Muscle layer of duodenum (tissue), 2 donors: ENCODE measurements around the gene VAPB.

Source experiments
- H3K27ac ChIP-seq: one replicate; pipeline ENCODE4 v1.7.0; 2013; ENCODE audit warnings: mild to moderate bottlenecking, low read length
- H3K27me3 ChIP-seq: one replicate; pipeline ENCODE4 v1.7.0; 2013; ENCODE audit warnings: low read depth, mild to moderate bottlenecking, control low read depth, low read length
- H3K36me3 ChIP-seq, 2 donors: one replicate each; pipeline ENCODE4 v1.7.0; 2013; ENCODE audit warnings: low read length in 2 of 2, control low read depth in 1 of 2, mild to moderate bottlenecking in 1 of 2; ENCODE audit not compliant: insufficient read depth in 2 of 2, control insufficient read depth in 1 of 2
- H3K4me1 ChIP-seq, 2 donors: one replicate each; pipeline ENCODE4 v1.7.0; 2013; ENCODE audit warnings: low read length in 2 of 2, mild to moderate bottlenecking in 2 of 2, control low read depth in 1 of 2, moderate library complexity in 1 of 2; ENCODE audit not compliant: insufficient read depth in 2 of 2, control insufficient read depth in 1 of 2
- H3K4me3 ChIP-seq, 2 donors: one replicate each; pipeline ENCODE4 v1.7.0; 2013; ENCODE audit warnings: low read length in 2 of 2, low read depth in 1 of 2, mild to moderate bottlenecking in 1 of 2
- H3K9me3 ChIP-seq, 2 donors: one replicate each; pipeline ENCODE4 v1.7.0; 2013; ENCODE audit warnings: low read length in 2 of 2, control low read depth in 1 of 2, mild to moderate bottlenecking in 1 of 2; ENCODE audit not compliant: control insufficient read depth in 1 of 2
- donor health status: healthy.

The VAPB gene

DNA sequence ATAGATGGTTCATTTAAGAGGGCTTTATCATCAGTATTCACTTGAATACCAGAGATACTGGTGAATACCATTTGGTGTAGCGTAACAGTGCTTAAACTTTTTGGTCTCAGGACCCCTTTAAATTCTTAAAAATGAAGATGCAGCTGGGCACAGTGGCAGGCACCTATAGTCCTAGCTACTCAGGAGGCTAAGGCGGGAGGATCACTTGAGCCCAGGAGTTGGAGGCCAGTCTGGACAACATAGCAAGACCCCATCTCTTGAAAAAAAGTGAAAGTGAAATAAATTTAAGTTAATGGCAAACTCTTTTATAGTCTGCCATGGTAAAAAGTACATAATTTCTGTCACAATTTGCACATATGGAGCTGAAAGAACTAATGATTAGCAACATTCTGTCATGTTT is 39.3 kb downstream of the VAPB start:
- H3K27me3 ChIP-seq, result no peaks in the 10 kb centered on the region

GRCh38 chr20:58429303-58429702 is 40.3 kb downstream of the VAPB start:
- peaks cover 18 to 24% of the 10 kb centered on the region in 2 donors for H3K4me1 ChIP-seq
- no peak overlapping the region for H3K4me3 ChIP-seq
- H3K9me3 ChIP-seq, result no peaks in the 10 kb centered on the region
- no peaks in the 10 kb centered on the region for H3K27me3 ChIP-seq
- H3K36me3 ChIP-seq, result peaks cover 0 to 2% of the 10 kb centered on the region in 2 donors
- H3K27ac ChIP-seq, result no peak overlapping the region

More for the DNA sequence above, 39.3 kb downstream of the VAPB start:
- Histone ChIP-seq H3K36me3 (peaks cover 0 to 2% of the 10 kb centered on the region in 2 donors), H3K4me1 (peaks cover 16 to 22% of the 10 kb centered on the region in 2 donors), H3K9me3 (no peaks in the 10 kb centered on the region), H3K4me3 (no peak overlapping the region), H3K27ac (no peak overlapping the region)

- Histone ChIP-seq H3K36me3 (peaks cover 0 to 2% of the 10 kb centered on the region in 2 donors), H3K4me1 (peaks cover 18 to 24% of the 10 kb centered on the region in 2 donors), H3K27ac (no peak overlapping the region), H3K4me3 (no peak overlapping the region), H3K27me3 (no peaks in the 10 kb centered on the region), H3K9me3 (no peaks in the 10 kb centered on the region)
Measured at GRCh38 chr20:58431134-58431533, 42.1 kb downstream of the VAPB start.

DNA sequence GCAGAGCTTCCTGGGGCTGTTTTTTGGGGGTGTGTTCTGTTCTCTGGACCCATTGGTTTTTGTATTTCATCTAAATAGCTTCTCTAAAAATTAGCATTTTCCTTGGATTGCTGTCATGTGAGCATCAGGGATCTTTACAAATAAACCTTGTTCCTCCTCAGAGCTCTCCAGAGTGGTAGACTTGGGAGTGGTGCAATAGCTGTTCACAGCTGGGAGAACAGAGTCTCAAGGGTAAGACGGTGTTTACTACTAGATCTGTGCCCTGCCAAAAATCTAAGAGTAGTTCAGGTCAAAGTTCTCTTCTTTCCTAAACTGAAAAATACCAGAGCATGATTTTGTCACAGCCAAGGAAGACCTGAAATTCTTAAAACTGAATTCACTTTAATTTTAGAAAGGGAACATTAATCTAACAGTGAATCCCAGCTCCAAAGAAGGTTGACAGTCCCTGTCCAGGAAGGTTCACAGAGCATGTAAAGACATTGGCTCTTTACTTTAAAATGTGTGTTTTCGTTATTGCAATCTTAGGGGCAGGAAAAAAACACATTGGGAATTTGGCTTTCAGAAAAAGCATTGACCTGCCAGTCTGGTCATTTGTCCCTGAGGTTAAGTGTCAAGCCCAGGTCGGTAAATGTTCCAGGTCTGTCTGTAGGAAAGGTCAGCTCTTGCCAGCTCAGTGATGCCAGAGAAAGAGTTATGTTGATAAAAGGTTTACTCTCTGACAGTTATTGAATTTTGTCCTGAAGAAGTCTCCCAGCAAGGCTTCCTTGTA is 43.3 kb downstream of the VAPB start:
- H3K4me1 ChIP-seq, result peaks cover 18 to 24% of the 10 kb centered on the region in 2 donors
- no peak overlapping the region for H3K4me3 ChIP-seq
- no peaks in the 10 kb centered on the region for H3K27me3 ChIP-seq
- no peak overlapping the region for H3K27ac ChIP-seq
- H3K9me3 ChIP-seq, result no peaks in the 10 kb centered on the region
- no peaks in the 10 kb centered on the region for H3K36me3 ChIP-seq

GRCh38 chr20:58433029-58433647 is 44.1 kb downstream of the VAPB start:
- Histone ChIP-seq H3K27ac (no peak overlapping the region), H3K4me3 (no peak overlapping the region)

DNA sequence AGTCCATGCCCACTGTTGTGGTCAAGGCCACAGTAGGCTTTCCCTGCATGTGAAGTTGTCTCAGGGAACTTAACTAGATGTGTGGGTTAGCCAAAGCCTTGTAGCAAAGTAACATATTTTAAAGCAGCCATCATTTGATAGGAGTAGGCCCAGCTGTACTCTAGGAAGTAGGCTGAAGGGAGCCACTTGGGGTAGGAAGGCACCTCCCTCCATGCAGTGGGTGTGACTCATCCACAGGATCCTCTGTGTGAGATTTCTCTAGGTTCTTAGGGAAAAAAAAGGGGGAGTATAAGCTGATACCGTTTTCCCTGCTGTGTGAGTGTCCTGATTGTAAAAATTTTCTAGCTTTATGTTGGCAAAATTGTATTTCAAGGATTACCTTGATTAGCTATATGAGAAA is 44.7 kb downstream of the VAPB start:
- Histone ChIP-seq H3K27ac (peak overlapping the region; percentile 4), H3K36me3 (no peaks in the 10 kb centered on the region), H3K27me3 (no peaks in the 10 kb centered on the region), H3K4me1 (peaks cover 18 to 24% of the 10 kb centered on the region in 2 donors), H3K9me3 (no peaks in the 10 kb centered on the region), H3K4me3 (no peak overlapping the region)

More at GRCh38 chr20:58433029-58433647, 44.1 kb downstream of the VAPB start:
- H3K36me3 ChIP-seq, result no peaks in the 10 kb centered on the region
- no peaks in the 10 kb centered on the region for H3K27me3 ChIP-seq
- H3K9me3 ChIP-seq, result no peaks in the 10 kb centered on the region
- peaks cover 18 to 24% of the 10 kb centered on the region in 2 donors for H3K4me1 ChIP-seq

GRCh38 chr20:58434326-58434725 is 45.3 kb downstream of the VAPB start:
- Histone ChIP-seq H3K4me1 (peaks cover 18 to 24% of the 10 kb centered on the region in 2 donors), H3K4me3 (no peak overlapping the region), H3K27me3 (no peaks in the 10 kb centered on the region), H3K36me3 (no peaks in the 10 kb centered on the region), H3K27ac (peak overlapping the region; percentile 4), H3K9me3 (no peaks in the 10 kb centered on the region)

DNA sequence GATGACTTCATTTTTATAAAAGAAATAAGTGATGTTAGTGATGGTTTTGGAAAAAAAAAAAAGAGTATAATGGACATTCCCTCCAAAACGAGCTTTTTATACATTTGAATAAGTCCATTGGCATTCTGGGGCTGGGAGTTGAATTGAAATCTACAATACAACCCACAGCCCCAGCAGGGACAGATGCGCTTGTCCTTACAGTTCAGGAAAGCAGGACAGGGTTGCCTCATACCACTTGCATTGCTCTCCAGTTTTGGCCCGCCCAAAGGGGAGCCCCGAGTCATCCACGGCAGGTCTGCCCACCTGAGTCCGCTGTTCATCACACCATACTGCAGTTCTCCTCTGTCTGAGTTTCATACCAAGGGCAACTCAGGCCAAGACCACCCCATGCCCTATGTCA is 46.2 kb downstream of the VAPB start:
- no peaks in the 10 kb centered on the region for H3K27me3 ChIP-seq
- peaks cover 18 to 32% of the 10 kb centered on the region in 2 donors for H3K4me1 ChIP-seq

GRCh38 chr20:58436868-58437645 is 48.0 kb downstream of the VAPB start:
- peaks cover 12 to 28% of the 10 kb centered on the region in 2 donors for H3K4me1 ChIP-seq
- no peak overlapping the region for H3K4me3 ChIP-seq
- no peak overlapping the region for H3K27ac ChIP-seq
- no peaks in the 10 kb centered on the region for H3K27me3 ChIP-seq
- H3K9me3 ChIP-seq, result no peaks in the 10 kb centered on the region
- H3K36me3 ChIP-seq, result no peaks in the 10 kb centered on the region

More for the DNA sequence above, 46.2 kb downstream of the VAPB start:
- Histone ChIP-seq H3K27ac (no peak overlapping the region), H3K4me3 (no peak overlapping the region), H3K36me3 (no peaks in the 10 kb centered on the region), H3K9me3 (no peaks in the 10 kb centered on the region)

GRCh38 chr20:58438970-58439808 is 50.2 kb downstream of the VAPB start:
- Histone ChIP-seq H3K27ac (no peak overlapping the region), H3K4me3 (no peak overlapping the region), H3K9me3 (no peaks in the 10 kb centered on the region), H3K4me1 (peaks cover 0 to 12% of the 10 kb centered on the region in 2 donors), H3K27me3 (no peaks in the 10 kb centered on the region), H3K36me3 (peaks cover 9 to 11% of the 10 kb centered on the region in 2 donors)
